HepG2 (cell line): ENCODE measurements around the gene TENM3.

Experiments used
- CTCF ChIP-seq: sonication (generic); formaldehyde crosslinking; IDR thresholded peaks from 2 replicates; pipeline ENCODE4 v1.5.0; 2020; ENCODE audit warnings: mild to moderate bottlenecking, missing genetic modification reagents, moderate library complexity
- JUND ChIP-seq: sonication (generic); formaldehyde crosslinking; IDR thresholded peaks from 2 replicates; pipeline ENCODE4 v1.8.0; 2022; ENCODE audit warnings: mild to moderate bottlenecking, missing genetic modification reagents
- SIN3B ChIP-seq: fragments of 150-350 bp; IDR thresholded peaks from 2 replicates; pipeline ENCODE4 v1.6.1; 2014; ENCODE audit warnings: low read length
- SYNCRIP ChIP-seq: fragments of 200-400 bp; formaldehyde crosslinking; IDR thresholded peaks from 2 replicates; pipeline ENCODE4 v1.6.1; 2018; ENCODE audit warnings: mild to moderate bottlenecking, low read depth, low read length; ENCODE audit not compliant: insufficient read depth
- TOPORS ChIP-seq: sonication (generic); formaldehyde crosslinking; IDR thresholded peaks from 2 replicates; pipeline ENCODE4 v1.8.0; 2023; ENCODE audit warnings: mild to moderate bottlenecking, missing genetic modification reagents
- TF ChIP-seq, protein P1 (sequence below): sonication (generic); formaldehyde crosslinking; IDR thresholded peaks from 2 replicates; pipeline ENCODE4 v1.5.1; 2020; ENCODE audit warnings: mild to moderate bottlenecking, missing genetic modification reagents
- TF ChIP-seq, protein P2 (sequence below): sonication (generic); formaldehyde crosslinking; IDR thresholded peaks from 2 replicates; pipeline ENCODE4 v1.4.0; 2020; ENCODE audit warnings: mild to moderate bottlenecking, missing genetic modification reagents

DNA sequence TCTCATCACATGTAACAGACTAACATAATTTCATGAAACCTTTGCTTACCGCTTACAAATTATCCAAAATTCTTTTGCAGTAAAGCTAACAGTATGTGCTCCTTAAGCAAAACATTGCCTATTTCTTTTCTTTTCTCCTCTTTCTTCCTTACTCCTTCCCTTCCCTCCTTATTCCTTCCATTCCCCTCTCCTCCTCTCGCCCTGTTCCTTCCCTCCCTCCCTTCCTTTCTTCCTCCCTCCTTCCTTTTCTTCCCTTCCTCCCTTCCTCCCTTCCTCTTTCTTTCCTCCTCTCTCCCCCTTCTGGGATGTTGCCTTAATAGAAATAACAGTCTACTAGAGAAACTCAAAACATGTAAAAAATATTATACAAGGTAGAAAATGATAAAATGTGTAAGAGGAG lies 246.4 kb downstream of the TENM3 start:
- no peak for TF ChIP-seq CTCF (CRISPR knock-in tag)
- no peak for TF ChIP-seq SIN3B
- TF ChIP-seq TOPORS (CRISPR knock-in tag) = no peak
- no peak for TF ChIP-seq SYNCRIP
- TF ChIP-seq, protein P1, sequence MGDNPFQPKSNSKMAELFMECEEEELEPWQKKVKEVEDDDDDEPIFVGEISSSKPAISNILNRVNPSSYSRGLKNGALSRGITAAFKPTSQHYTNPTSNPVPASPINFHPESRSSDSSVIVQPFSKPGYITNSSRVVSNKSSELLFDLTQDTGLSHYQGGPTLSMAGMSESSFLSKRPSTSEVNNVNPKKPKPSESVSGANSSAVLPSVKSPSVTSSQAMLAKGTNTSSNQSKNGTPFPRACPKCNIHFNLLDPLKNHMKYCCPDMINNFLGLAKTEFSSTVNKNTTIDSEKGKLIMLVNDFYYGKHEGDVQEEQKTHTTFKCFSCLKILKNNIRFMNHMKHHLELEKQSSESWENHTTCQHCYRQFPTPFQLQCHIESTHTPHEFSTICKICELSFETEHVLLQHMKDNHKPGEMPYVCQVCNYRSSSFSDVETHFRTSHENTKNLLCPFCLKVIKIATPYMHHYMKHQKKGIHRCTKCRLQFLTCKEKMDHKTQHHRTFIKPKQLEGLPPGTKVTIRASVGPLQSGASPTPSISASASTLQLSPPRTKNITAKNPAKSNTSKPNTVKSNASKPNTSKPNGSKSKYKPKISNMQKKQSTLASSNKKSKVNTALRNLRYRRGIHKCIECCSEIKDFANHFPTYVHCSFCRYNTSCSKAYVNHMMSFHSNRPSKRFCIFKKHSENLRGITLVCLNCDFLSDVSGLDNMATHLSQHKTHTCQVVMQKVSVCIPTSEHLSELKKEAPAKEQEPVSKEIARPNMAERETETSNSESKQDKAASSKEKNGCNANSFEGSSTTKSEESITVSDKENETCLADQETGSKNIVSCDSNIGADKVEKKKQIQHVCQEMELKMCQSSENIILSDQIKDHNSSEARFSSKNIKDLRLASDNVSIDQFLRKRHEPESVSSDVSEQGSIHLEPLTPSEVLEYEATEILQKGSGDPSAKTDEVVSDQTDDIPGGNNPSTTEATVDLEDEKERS = no peak
- TF ChIP-seq JUND (CRISPR knock-in tag) = no peak
- TF ChIP-seq, protein P2, sequence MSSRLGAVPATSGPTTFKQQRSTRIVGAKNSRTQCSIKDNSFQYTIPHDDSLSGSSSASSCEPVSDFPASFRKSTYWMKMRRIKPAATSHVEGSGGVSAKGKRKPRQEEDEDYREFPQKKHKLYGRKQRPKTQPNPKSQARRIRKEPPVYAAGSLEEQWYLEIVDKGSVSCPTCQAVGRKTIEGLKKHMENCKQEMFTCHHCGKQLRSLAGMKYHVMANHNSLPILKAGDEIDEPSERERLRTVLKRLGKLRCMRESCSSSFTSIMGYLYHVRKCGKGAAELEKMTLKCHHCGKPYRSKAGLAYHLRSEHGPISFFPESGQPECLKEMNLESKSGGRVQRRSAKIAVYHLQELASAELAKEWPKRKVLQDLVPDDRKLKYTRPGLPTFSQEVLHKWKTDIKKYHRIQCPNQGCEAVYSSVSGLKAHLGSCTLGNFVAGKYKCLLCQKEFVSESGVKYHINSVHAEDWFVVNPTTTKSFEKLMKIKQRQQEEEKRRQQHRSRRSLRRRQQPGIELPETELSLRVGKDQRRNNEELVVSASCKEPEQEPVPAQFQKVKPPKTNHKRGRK (CRISPR knock-in tag) = no peak
